HepG2 (cell line): ENCODE measurements around the gene ENTREP1. TPM values are rescaled to one million over a fixed set of nuclear protein-coding genes. Genes with fewer than 3 reads are reported as not detected.

Experiments
- ATAC-seq: fragments of 200-7000 bp; cut with Tn5 transposase; 3 replicates; pipeline ENCODE4 v1.9.1; 2020; ENCODE audit warnings: mild to moderate bottlenecking, moderate library complexity
- BruUV-seq: library from RNA; stranded (reverse); fragments of 400-500 nt; replicated peaks from 2 replicates; lab custom pipeline; 2021; lab: Mats Ljungman, UMichigan
- CTCF ChIA-PET: fragments of 300-600 bp; formaldehyde crosslinking; extraction: SDS; loops from one replicate; lab custom pipeline; 2021; ENCODE audit warnings: low total read pairs, inconsistent platforms, low intra/inter-chr PET ratio; lab: Yijun Ruan, JAX
- POLR2A ChIA-PET: fragments of 350-600 bp; sonication (Branson Sonifier 250); formaldehyde crosslinking; loops from one replicate; lab custom pipeline; 2020; ENCODE audit warnings: antibody characterized with exemption, inconsistent platforms; lab: Yijun Ruan, JAX
- DNase-seq: peaks from one replicate; pipeline ENCODE4 v3.0.0-alpha.2; 2015; ENCODE audit warnings: low spot score
- FAIRE-seq: peaks from 3 replicates; lab custom pipeline; 2011; peaks lifted over from hg19 to GRCh38; lab: Jason Lieb, UNC
- H2AFZ ChIP-seq: one replicate; pipeline ENCODE4 v1.6.1; 2011; ENCODE audit warnings: low read length, inconsistent platforms
- H3K27ac ChIP-seq: fragments of 300-600 bp; 3 replicates; pipeline ENCODE4 v1.8.0; 2011; ENCODE audit warnings: mixed run types, mild to moderate bottlenecking, mixed read lengths, low read length, inconsistent platforms; ENCODE audit not compliant: insufficient read depth; ENCODE audit errors: extremely low read length
- H3K27me3 ChIP-seq, 2 experiments: fragments of 200-600 bp in 1 of 2; 2 replicates in 1 of 2; 3 replicates in 1 of 2; pipeline versions ENCODE4 v1.6.0 to v1.8.0; 2011; ENCODE audit warnings: low read length in 2 of 2, mild to moderate bottlenecking in 2 of 2, moderate library complexity in 2 of 2, inconsistent platforms in 1 of 2; ENCODE audit not compliant: insufficient read depth in 2 of 2, control insufficient read depth in 1 of 2
- H3K36me3 ChIP-seq, 2 experiments: fragments of 200-600 bp in 1 of 2; replicated peaks in 1 of 2; 2 replicates in 1 of 2; 3 replicates in 1 of 2; pipeline versions ENCODE4 v1.5.1 to v1.8.0; 2011; ENCODE audit warnings: low read length in 2 of 2, inconsistent platforms in 1 of 2; ENCODE audit not compliant: insufficient read depth in 2 of 2, control insufficient read depth in 1 of 2
- H3K4me1 ChIP-seq: 2 replicates; pipeline ENCODE4 v1.5.1; 2012; ENCODE audit warnings: low read length, inconsistent platforms; ENCODE audit not compliant: insufficient read depth
- H3K4me2 ChIP-seq: 2 replicates; pipeline ENCODE4 v1.6.0; 2011; ENCODE audit warnings: low read depth, low read length, inconsistent platforms
- H3K4me3 ChIP-seq, 3 experiments: fragments of 200-600 bp in 1 of 3; sonication (generic), shearing (Covaris generic) in 1 of 3; replicated peaks in 1 of 3; 2 replicates each; pipeline ENCODE4 v1.5.1; 2011 to 2016; ENCODE audit warnings: low read length in 3 of 3, inconsistent platforms in 2 of 3, low read depth in 2 of 3, mild to moderate bottlenecking in 2 of 3, control low read depth in 1 of 3, mixed read lengths in 1 of 3; ENCODE audit not compliant: insufficient read depth in 1 of 3
- H3K79me2 ChIP-seq: one replicate; pipeline ENCODE4 v1.6.1; 2011; ENCODE audit warnings: low read length, inconsistent platforms; ENCODE audit not compliant: insufficient read depth
- H3K9ac ChIP-seq: 2 replicates; pipeline ENCODE4 v1.6.0; 2011; ENCODE audit warnings: mild to moderate bottlenecking, low read depth, low read length, inconsistent platforms; ENCODE audit not compliant: insufficient read depth
- H3K9me3 ChIP-seq: 2 replicates; pipeline ENCODE4 v1.5.1; 2012; ENCODE audit warnings: mild to moderate bottlenecking, low read length
- H4K20me1 ChIP-seq: 2 replicates; pipeline ENCODE4 v1.6.0; 2011; ENCODE audit warnings: inconsistent platforms, mild to moderate bottlenecking, low read length, moderate library complexity; ENCODE audit not compliant: insufficient read depth
- ADNP ChIP-seq: sonication (generic); formaldehyde crosslinking; IDR thresholded peaks from 2 replicates; pipeline ENCODE4 v1.4.0; 2020; ENCODE audit warnings: missing genetic modification reagents
- AGO1 ChIP-seq: fragments of 200-400 bp; formaldehyde crosslinking; IDR thresholded peaks from 2 replicates; pipeline ENCODE4 v1.6.1; 2017; ENCODE audit warnings: mild to moderate bottlenecking, low read depth, low read length, moderate library complexity; ENCODE audit not compliant: poor library complexity, severe bottlenecking
- CHD4 ChIP-seq: fragments of 200-600 bp; sonication (generic); IDR thresholded peaks from 2 replicates; pipeline ENCODE4 v1.7.0; 2017; ENCODE audit warnings: mild to moderate bottlenecking, low read length, borderline replicate concordance
- MTA3 ChIP-seq: sonication (generic); formaldehyde crosslinking; IDR thresholded peaks from 2 replicates; pipeline ENCODE4 v1.4.0; 2020; ENCODE audit warnings: missing genetic modification reagents
- NFE2 ChIP-seq: sonication (generic); formaldehyde crosslinking; IDR thresholded peaks from 2 replicates; pipeline ENCODE4 v1.4.0; 2020; ENCODE audit warnings: missing genetic modification reagents
- SPEN ChIP-seq: sonication (generic); formaldehyde crosslinking; IDR thresholded peaks from 2 replicates; pipeline ENCODE4 v1.5.1; 2020; ENCODE audit warnings: low read depth, mild to moderate bottlenecking, missing genetic modification reagents
- STAT6 ChIP-seq: sonication (generic); formaldehyde crosslinking; IDR thresholded peaks from 2 replicates; pipeline ENCODE4 v1.4.0; 2020; ENCODE audit warnings: missing genetic modification reagents, mild to moderate bottlenecking, borderline replicate concordance
- TCF12 ChIP-seq, 2 experiments: fragments of 450-650 bp in 1 of 2; sonication (generic) in 1 of 2; formaldehyde crosslinking in 1 of 2; IDR thresholded peaks; 2 replicates each; pipeline versions ENCODE4 v1.6.1 to v1.8.0; 2017 to 2022; ENCODE audit warnings: antibody characterized with exemption in 1 of 2, mild to moderate bottlenecking in 1 of 2, missing genetic modification reagents in 1 of 2, moderate library complexity in 1 of 2
- TEAD3 ChIP-seq: optimal IDR thresholded peaks from 2 replicates; pipeline ENCODE3; 2016; ENCODE audit warnings: borderline replicate concordance
- TFAP4 ChIP-seq: sonication (generic); IDR thresholded peaks from 2 replicates; pipeline ENCODE4 v1.6.1; 2016; ENCODE audit warnings: low read depth, borderline replicate concordance
- THAP8 ChIP-seq: sonication (generic); formaldehyde crosslinking; IDR thresholded peaks from 2 replicates; pipeline ENCODE4 v1.5.1; 2020; ENCODE audit warnings: missing genetic modification reagents, mild to moderate bottlenecking, borderline replicate concordance
- TSC22D2 ChIP-seq: sonication (generic); formaldehyde crosslinking; IDR thresholded peaks from 2 replicates; pipeline ENCODE4 v1.5.1; 2020; ENCODE audit warnings: missing genetic modification reagents, mild to moderate bottlenecking, borderline replicate concordance
- ZNF629 ChIP-seq: sonication (generic); formaldehyde crosslinking; conservative IDR thresholded peaks from 2 replicates; pipeline ENCODE4 v1.5.0; 2020; ENCODE audit warnings: missing genetic modification reagents
- ZNF709 ChIP-seq: sonication (generic); formaldehyde crosslinking; IDR thresholded peaks from 2 replicates; pipeline ENCODE4 v1.5.0; 2020; ENCODE audit warnings: mild to moderate bottlenecking, missing genetic modification reagents
- ZNF737 ChIP-seq: sonication (generic); formaldehyde crosslinking; IDR thresholded peaks from 2 replicates; pipeline ENCODE4 v1.5.0; 2020; ENCODE audit warnings: missing genetic modification reagents, mild to moderate bottlenecking, borderline replicate concordance
- WGBS: methylation state at CpG from one replicate; pipeline ENCODE4 v1.1.6; 2017; ENCODE audit warnings: low lambda C conversion rate; 5-methylcytosine and 5-hydroxymethylcytosine counted together
- in situ Hi-C: cut with HindIII; loops from 2 replicates; pipeline ENCODE4 v1.10.0; 2017; ENCODE audit warnings: low pct_unique_long_range_greater_than_20kb; ENCODE audit not compliant: extremely low pct_ligation_motif_present
- intact Hi-C: fragments of 100-400 bp; cut with micrococcal nuclease; formaldehyde crosslinking; loops from one replicate; pipeline ENCODE4 v1.10.0; 2022; ENCODE audit not compliant: unreplicated experiment
- polyA plus RNA-seq, 8 experiments: library from polyadenylated mRNA; depleted of rRNA in 3 of 8; stranded (reverse) in 7 of 8; unstranded in 1 of 8; fragments of >200 nt; fragmentation: Illumina TruSeq in 4 of 8; extraction: Trizol in 4 of 8; gene quantifications; 2 replicates each; pipeline versions ENCODE4 v1.2.1 to v1.2.3, GENCODE V29; 2011 to 2016; ENCODE audit warnings: low read depth in 4 of 8, missing spikeins in 1 of 8, mixed read lengths in 1 of 8; ENCODE audit not compliant: insufficient read depth in 1 of 8
- total RNA-seq, 5 experiments: library from RNA; depleted of rRNA; stranded (reverse); fragments of >200 nt; fragmentation: Illumina TruSeq; extraction: Trizol; gene quantifications; 2 replicates each; pipeline ENCODE4 v1.2.3, GENCODE V29; 2016; ENCODE audit warnings: low read depth in 1 of 5

ENTREP1 gene
- total and polyA plus RNA-seq, 2 of the 13 experiments (the other 11 are each of a cell fraction or from before 2014, with no cell fraction given) = not detected

GRCh38 chr9:69330580-69330979 lies 5.6 kb downstream of the ENTREP1 start:
- Histone ChIP-seq H3K9me3 (no peaks in the 10 kb centered on the region), H3K9ac (no peak overlapping the region), H3K4me1 (no peaks in the 10 kb centered on the region), H3K27me3 (peaks cover 8 to 40% of the 10 kb centered on the region in 2 experiments; a peak in 4 of 5 replicates), H3K36me3 (no peaks in the 10 kb centered on the region), H3K27ac (no peak overlapping the region), H3K4me2 (no peak overlapping the region), H2AFZ (no peak overlapping the region), H4K20me1 (0 out of 2 replicates have a peak, but pooled peaks cover 4% of the 10 kb centered on the region), H3K4me3 (no peak overlapping the region), H3K79me2 (no peaks in the 10 kb centered on the region)
- BruUV-seq = no TSS peak
- FAIRE-seq (no peak), DNase-seq (no peak), ATAC-seq (no peak)
- WGBS = under 1% methylated on average over 3 of the region's 3 CpGs
- in situ Hi-C loops = no loop called here
- ChIA-PET CTCF (no interaction called here), POLR2A (no interaction called here)
- TF ChIP-seq ZNF629 = peak; percentile 28; the same call in 1 of the 2 replicates
- no peak for TF ChIP-seq THAP8
- TF ChIP-seq ADNP (CRISPR knock-in tag) = no peak
- no peak for TF ChIP-seq TSC22D2 (CRISPR knock-in tag)
- TF ChIP-seq ZNF709 = no peak
- intact Hi-C loops = no loop called here

- ChIA-PET POLR2A (no interaction called here), CTCF (no interaction called here)
Observed at GRCh38 chr9:69331444-69331843, 6.4 kb downstream of the ENTREP1 start.

More at GRCh38 chr9:69331444-69331843, 6.4 kb downstream of the ENTREP1 start:
- peaks cover 3 to 31% of the 10 kb centered on the region in 2 experiments; a peak in 3 of 5 replicates for H3K27me3 ChIP-seq
- H3K4me3 ChIP-seq = no peak overlapping the region
- in situ Hi-C loops = no loop called here
- no TSS peak for BruUV-seq
- ATAC-seq (no peak), DNase-seq (no peak), FAIRE-seq (no peak)
- intact Hi-C loops = no loop called here
- H2AFZ ChIP-seq = no peak overlapping the region
- H3K36me3 ChIP-seq = no peaks in the 10 kb centered on the region
- no peaks in the 10 kb centered on the region for H3K79me2 ChIP-seq
- H3K27ac ChIP-seq = no peak overlapping the region
- no peak overlapping the region for H3K9ac ChIP-seq
- H4K20me1 ChIP-seq = no peaks in the 10 kb centered on the region
- no peaks in the 10 kb centered on the region for H3K9me3 ChIP-seq
- no peak for TF ChIP-seq MTA3 (CRISPR knock-in tag)
- no peak for TF ChIP-seq STAT6 (CRISPR knock-in tag)
- TF ChIP-seq CHD4 = no peak
- TF ChIP-seq SPEN = no peak
- TF ChIP-seq TFAP4 = no peak
- no peak for TF ChIP-seq AGO1
- TF ChIP-seq ZNF737 = no peak
- no peak for TF ChIP-seq TCF12 (IDR thresholded peaks at IDR 0.05)
- TF ChIP-seq TCF12 (CRISPR knock-in tag; IDR thresholded peaks at IDR 0.05) = no peak
- no peak for TF ChIP-seq TEAD3 (CRISPR knock-in tag)
- no peak for TF ChIP-seq NFE2 (CRISPR knock-in tag)
- H3K4me1 ChIP-seq = no peaks in the 10 kb centered on the region
- no peak overlapping the region for H3K4me2 ChIP-seq
- WGBS = 64% methylated on average over 3 of the region's 3 CpGs
